Gastroesophageal sphincter (tissue), 3 donors: ENCODE data around the gene CDH23.

Experiments
- CTCF ChIP-seq, 4 experiments: fragments of 200-600 bp in 2 of 4; fragments of 450-650 bp in 2 of 4; sonication (generic) in 1 of 4; IDR thresholded peaks; one replicate each; pipeline ENCODE4 v1.5.1; 2017 to 2019; ENCODE audit warnings: antibody characterized with exemption in 4 of 4, mild to moderate bottlenecking in 2 of 4, moderate library complexity in 2 of 4
- POLR2A ChIP-seq, 2 donors: fragments of 450-650 bp; IDR thresholded peaks; one replicate each; pipeline ENCODE4 v1.6.1; 2017; ENCODE audit warnings: antibody characterized with exemption in 2 of 2, mild to moderate bottlenecking in 2 of 2, moderate library complexity in 1 of 2

DNA sequence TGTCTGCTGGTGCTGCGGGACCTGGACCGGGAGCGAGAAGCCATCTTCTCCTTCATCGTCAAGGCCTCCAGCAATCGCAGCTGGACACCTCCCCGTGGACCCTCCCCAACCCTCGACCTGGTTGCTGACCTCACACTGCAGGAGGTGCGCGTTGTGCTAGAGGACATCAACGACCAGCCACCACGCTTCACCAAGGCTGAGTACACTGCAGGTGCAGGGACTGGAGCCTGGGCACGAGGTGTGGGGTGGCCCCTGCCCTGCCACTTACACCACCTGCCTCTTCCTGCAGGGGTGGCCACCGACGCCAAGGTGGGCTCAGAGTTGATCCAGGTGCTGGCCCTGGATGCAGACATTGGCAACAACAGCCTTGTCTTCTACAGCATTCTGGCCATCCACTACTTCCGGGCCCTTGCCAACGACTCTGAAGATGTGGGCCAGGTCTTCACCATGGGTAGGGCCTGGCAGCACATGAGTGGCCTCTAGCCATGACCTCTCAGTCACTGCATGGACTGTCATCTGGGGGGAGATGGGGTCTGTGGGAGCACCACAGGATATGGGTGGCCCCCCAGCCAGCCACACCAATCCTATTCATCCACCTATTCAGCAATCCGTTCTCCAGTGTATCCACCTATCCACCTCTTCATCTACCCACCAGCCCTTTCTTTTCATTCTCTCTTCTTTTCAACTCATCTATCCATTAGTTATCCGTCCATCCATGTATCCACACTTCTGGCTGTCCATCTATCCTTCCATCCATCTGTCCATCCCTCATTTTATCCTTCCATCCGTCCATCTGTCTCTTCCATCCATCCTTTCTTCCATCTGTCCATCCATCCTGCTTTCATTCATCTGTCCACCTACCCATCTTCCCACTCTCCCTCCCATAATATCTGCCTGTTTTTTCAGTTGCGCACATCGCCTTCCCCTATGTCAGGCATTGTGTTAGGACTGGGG, 411.1 kb downstream of the CDH23 start:
- TF ChIP-seq CTCF (IDR thresholded peaks at IDR 0.05) = no peak
- no peak for TF ChIP-seq POLR2A (IDR thresholded peaks at IDR 0.05)
